K562 (cell line): ENCODE data around the gene CDCA5. TPM values are rescaled to one million over a fixed set of nuclear protein-coding genes. Genes with fewer than 3 reads are reported as not detected.
A peak's percentile ranks its signal among the peaks of the same experiment; 100 is the strongest.

ENCODE experiments used
- FOXA3 ChIP-seq, 2 experiments: fragments of 450-650 bp in 1 of 2; sonication (generic) in 1 of 2; formaldehyde crosslinking; IDR thresholded peaks in 1 of 2; conservative IDR thresholded peaks in 1 of 2; 2 replicates each; pipeline versions ENCODE4 v1.4.0 to v1.8.0; 2020 to 2022; ENCODE audit warnings: mild to moderate bottlenecking in 2 of 2, missing genetic modification reagents in 1 of 2
- FOXK1 ChIP-seq: sonication (generic); formaldehyde crosslinking; IDR thresholded peaks from 2 replicates; pipeline ENCODE4 v1.8.0; 2022; ENCODE audit warnings: missing genetic modification reagents, mild to moderate bottlenecking, borderline replicate concordance
- FOXP1 ChIP-seq: sonication (generic); formaldehyde crosslinking; IDR thresholded peaks from 2 replicates; pipeline ENCODE4 v1.8.0; 2022; ENCODE audit warnings: mild to moderate bottlenecking, missing genetic modification reagents
- ID3 ChIP-seq, 2 experiments: fragments of 250-450 bp in 1 of 2; fragments of 450-650 bp in 1 of 2; sonication (Bioruptor Pico) in 1 of 2; IDR thresholded peaks; 2 replicates each; pipeline versions ENCODE4 v1.6.1 to v1.8.0; 2016 to 2021; ENCODE audit warnings: mild to moderate bottlenecking in 2 of 2, moderate library complexity in 2 of 2, missing compliant biosample characterization in 1 of 2, missing genetic modification characterization in 1 of 2
- NFIC ChIP-seq: fragments of 450-650 bp; IDR thresholded peaks from 2 replicates; pipeline ENCODE4 v1.6.1; 2017; ENCODE audit warnings: mild to moderate bottlenecking, inconsistent platforms
- SAFB2 ChIP-seq: fragments of 200-400 bp; formaldehyde crosslinking; IDR thresholded peaks from 2 replicates; pipeline ENCODE4 v1.6.1; 2018; ENCODE audit warnings: borderline replicate concordance, low read length, low read depth, moderate library complexity; ENCODE audit not compliant: severe bottlenecking
- ZBTB8A ChIP-seq: fragments of 450-650 bp; IDR thresholded peaks from 2 replicates; pipeline ENCODE4 v1.6.1; 2018; ENCODE audit warnings: mild to moderate bottlenecking, moderate library complexity; ENCODE audit not compliant: partially characterized antibody
- ZNF354B ChIP-seq: fragments of 250-450 bp; sonication (Bioruptor Pico); IDR thresholded peaks from 2 replicates; pipeline ENCODE4 v1.4.0; 2020
- polyA plus RNA-seq, 8 experiments: library from polyadenylated mRNA; depleted of rRNA in 4 of 8; stranded (reverse) in 5 of 8; unstranded in 3 of 8; fragments of >200 nt; fragmentation: Nextera tagmentation in 2 of 8; fragmentation: Illumina TruSeq in 1 of 8; extraction: Ambion mirVana in 2 of 8; extraction: Trizol in 1 of 8; gene quantifications; 2 replicates each; pipeline versions ENCODE4 v1.2.1 to v1.2.3, GENCODE V29; 2011 to 2014; ENCODE audit warnings: inconsistent platforms in 1 of 8, missing spikeins in 1 of 8
- total RNA-seq, 7 experiments: library from RNA; depleted of rRNA in 6 of 7; stranded (reverse); fragments of >200 nt in 6 of 7; fragmentation: Illumina TruSeq in 2 of 7; extraction: Trizol in 2 of 7; gene quantifications; 2 replicates each; pipeline versions ENCODE4 v1.2.1 to v1.2.3, GENCODE V29; 2011 to 2021; ENCODE audit warnings: low replicate concordance in 1 of 7
- TF ChIP-seq, protein P1 (sequence below): IDR thresholded peaks from 2 replicates; pipeline ENCODE4 v1.6.1; 2011; ENCODE audit warnings: borderline replicate concordance, low read depth, mild to moderate bottlenecking, moderate library complexity, low read length; ENCODE audit not compliant: insufficient read depth, poor library complexity, severe bottlenecking

Gene CDCA5
- total and polyA plus RNA-seq, 9 of the 15 experiments (the other 6 are each of a cell fraction or from before 2014, with no cell fraction given) = 18.9 to 94.3 (median 64.6) TPM

DNA sequence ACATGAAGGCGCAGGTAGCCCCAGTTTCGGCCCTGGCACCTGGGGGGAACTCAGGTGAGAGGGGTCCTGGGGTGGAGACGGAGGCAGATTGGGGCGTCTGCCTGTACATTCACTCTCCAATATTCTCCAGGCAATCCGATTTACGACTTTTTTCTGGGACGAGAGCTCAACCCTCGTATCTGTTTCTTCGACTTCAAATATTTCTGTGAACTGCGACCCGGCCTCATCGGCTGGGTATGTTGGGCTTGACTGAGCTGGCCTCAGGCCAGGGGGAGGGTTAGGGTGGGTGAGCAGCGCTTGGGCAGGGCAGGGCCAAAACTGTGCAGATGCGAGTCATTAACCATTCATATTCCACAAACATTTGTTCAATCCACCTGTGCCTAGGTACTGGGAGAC is 29.5 kb upstream of the CDCA5 start (continued):
- no peak for TF ChIP-seq ID3 (CRISPR knock-in tag; IDR thresholded peaks at IDR 0.05)
- TF ChIP-seq ID3 (tag; IDR thresholded peaks at IDR 0.05) = no peak
- TF ChIP-seq ZBTB8A = no peak
- TF ChIP-seq FOXK1 (CRISPR knock-in tag) = no peak
- TF ChIP-seq, protein P1, sequence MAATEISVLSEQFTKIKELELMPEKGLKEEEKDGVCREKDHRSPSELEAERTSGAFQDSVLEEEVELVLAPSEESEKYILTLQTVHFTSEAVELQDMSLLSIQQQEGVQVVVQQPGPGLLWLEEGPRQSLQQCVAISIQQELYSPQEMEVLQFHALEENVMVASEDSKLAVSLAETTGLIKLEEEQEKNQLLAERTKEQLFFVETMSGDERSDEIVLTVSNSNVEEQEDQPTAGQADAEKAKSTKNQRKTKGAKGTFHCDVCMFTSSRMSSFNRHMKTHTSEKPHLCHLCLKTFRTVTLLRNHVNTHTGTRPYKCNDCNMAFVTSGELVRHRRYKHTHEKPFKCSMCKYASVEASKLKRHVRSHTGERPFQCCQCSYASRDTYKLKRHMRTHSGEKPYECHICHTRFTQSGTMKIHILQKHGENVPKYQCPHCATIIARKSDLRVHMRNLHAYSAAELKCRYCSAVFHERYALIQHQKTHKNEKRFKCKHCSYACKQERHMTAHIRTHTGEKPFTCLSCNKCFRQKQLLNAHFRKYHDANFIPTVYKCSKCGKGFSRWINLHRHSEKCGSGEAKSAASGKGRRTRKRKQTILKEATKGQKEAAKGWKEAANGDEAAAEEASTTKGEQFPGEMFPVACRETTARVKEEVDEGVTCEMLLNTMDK = no peak
- TF ChIP-seq FOXP1 = peak; percentile 62; the same call in 1 of the 2 replicates
- no peak for TF ChIP-seq ZNF354B (CRISPR knock-in tag)
- TF ChIP-seq SAFB2 = no peak
- peak; percentile 61 for TF ChIP-seq NFIC
- 0 out of 4 replicates have a peak, but pooled peaks of 1 of the 2 experiments have one; percentile 26 for TF ChIP-seq FOXA3 (CRISPR knock-in tag; conservative IDR thresholded peaks at IDR 0.05 in 1 of 2, IDR thresholded peaks at IDR 0.05 in 1 of 2)
